AG04450 (cell line): ENCODE results near the gene TXN. TPM values are rescaled to one million over a fixed set of nuclear protein-coding genes. Genes with fewer than 3 reads are reported as not detected.
A peak's percentile ranks its signal among the peaks of the same experiment; 100 is the strongest.
"Not testable (repeated sequence)": the region's sequence is repeated elsewhere in the genome, so short reads cannot be mapped to it uniquely, and the experiment has no call there.

Experiments
- CTCF ChIA-PET: fragments of 300-600, 350-600 bp; formaldehyde crosslinking; extraction: SDS; loops from one replicate; lab custom pipeline; 2022; ENCODE audit warnings: antibody characterized with exemption, inconsistent platforms; lab: Charles Lee
- POLR2A ChIA-PET: fragments of 350-600 bp; formaldehyde crosslinking; extraction: SDS; loops from one replicate; lab custom pipeline; 2021; ENCODE audit warnings: antibody characterized with exemption, inconsistent platforms; lab: Yijun Ruan, JAX
- DNase-seq: peaks from one replicate; pipeline ENCODE4 v3.0.0-alpha.2; 2011; ENCODE audit warnings: low read depth, low spot score
- H3K27ac ChIP-seq: one replicate; pipeline ENCODE4 v1.5.1; 2012; ENCODE audit warnings: low read depth, low read length, control low read depth
- H3K27me3 ChIP-seq: one replicate; pipeline ENCODE4 v1.6.0; 2012; ENCODE audit warnings: low read length; ENCODE audit not compliant: control insufficient read depth, insufficient read depth
- H3K4me3 ChIP-seq: 2 replicates; pipeline ENCODE4 v1.5.1; 2011; ENCODE audit warnings: mild to moderate bottlenecking, low read depth, low read length, control low read depth
- H3K9me3 ChIP-seq: 2 replicates; pipeline ENCODE4 v1.5.1; 2012; ENCODE audit warnings: low read length; ENCODE audit not compliant: control insufficient read depth, insufficient read depth
- CTCF ChIP-seq: IDR thresholded peaks from 2 replicates; pipeline ENCODE4 v1.5.1; 2011; ENCODE audit warnings: low read depth, low read length, control low read depth, inconsistent platforms
- polyA plus RNA-seq: library from polyadenylated mRNA; depleted of rRNA; stranded (reverse); fragments of >200 nt; gene quantifications from 2 replicates; pipeline ENCODE4 v1.2.3, GENCODE V29; 2011; rRNA removed

TXN gene
- polyA plus RNA-seq, 1 experiment: 630 TPM

GRCh38 chr9:110198357-110198756 lies 58.0 kb downstream of the TXN start:
- no peak overlapping the region for H3K27ac ChIP-seq
- DNase-seq: no peak
- ChIA-PET CTCF (interaction anchor here (0.6 to 1.7 kb wide), 4 partner anchors 15 to 1144 kb away, joined by 4 to 9 read pairs (median 7); no protein-coding TSS in a partner anchor), POLR2A (no interaction called here)
- H3K4me3 ChIP-seq: no peak overlapping the region
- TF ChIP-seq CTCF: no peak
- H3K27me3 ChIP-seq: peaks cover 4% of the 10 kb centered on the region
- H3K9me3 ChIP-seq: no peaks in the 10 kb centered on the region

GRCh38 chr9:110197330-110198187 lies 58.7 kb downstream of the TXN start:
- no peaks in the 10 kb centered on the region for H3K9me3 ChIP-seq
- H3K4me3 ChIP-seq: no peak overlapping the region
- CTCF ChIA-PET: interaction anchor here (0.6 to 1.7 kb wide), 6 partner anchors 14 to 1145 kb away, joined by 3 to 9 read pairs (median 6); no protein-coding TSS in a partner anchor
- no peak for DNase-seq
- peak; percentile 43 for TF ChIP-seq CTCF
- H3K27ac ChIP-seq: peak overlapping the region; percentile 31
- POLR2A ChIA-PET: no interaction called here
- peaks cover 4% of the 10 kb centered on the region for H3K27me3 ChIP-seq

GRCh38 chr9:110196084-110196499 lies 60.2 kb downstream of the TXN start:
- H3K27ac ChIP-seq, DNase-seq, H3K27me3 ChIP-seq, H3K4me3 ChIP-seq, H3K9me3 ChIP-seq: not testable (repeated sequence)
- POLR2A ChIA-PET: interaction anchor here (0.7 kb wide), 1 partner anchor 13 kb away, joined by 5 read pairs; no protein-coding TSS in a partner anchor
- CTCF ChIA-PET: interaction anchor here (1.0 kb wide), 1 partner anchor 11 kb away, joined by 3 read pairs; no protein-coding TSS in a partner anchor

Other genes starting within 250 kb of the TXN start
- not detected in 2 replicates for gene C9orf152, start 48.3 kb downstream of the TXN start, polyA plus RNA-seq
- not detected in 2 replicates for gene TXNDC8, start 81.4 kb upstream of the TXN start, polyA plus RNA-seq